ENCODE data around the gene HRAS. TPM values are rescaled to one million over a fixed set of nuclear protein-coding genes. Genes with fewer than 3 reads are reported as not detected.

HRAS gene
- total and polyA plus RNA-seq, 4 donors, result 20.5 to 133 (median 69.7) TPM

- DNase-seq, result no peak
- H3K27ac ChIP-seq (ENCODE audit: low read depth in 1 of 2, low read length in 1 of 2), result peak overlapping the region in 1 of 2 donors; percentile 30
- H3K9me3 ChIP-seq (ENCODE audit: control insufficient read depth in 4 of 4, insufficient read depth in 3 of 4, low read length in 3 of 4), result no peaks in the 10 kb centered on the region
- H3K36me3 ChIP-seq (ENCODE audit: control insufficient read depth in 4 of 4, insufficient read depth in 4 of 4, low read length in 4 of 4), result peaks cover 4 to 53% (median 33%) of the 10 kb centered on the region in 4 donors
- TF ChIP-seq, protein P1, sequence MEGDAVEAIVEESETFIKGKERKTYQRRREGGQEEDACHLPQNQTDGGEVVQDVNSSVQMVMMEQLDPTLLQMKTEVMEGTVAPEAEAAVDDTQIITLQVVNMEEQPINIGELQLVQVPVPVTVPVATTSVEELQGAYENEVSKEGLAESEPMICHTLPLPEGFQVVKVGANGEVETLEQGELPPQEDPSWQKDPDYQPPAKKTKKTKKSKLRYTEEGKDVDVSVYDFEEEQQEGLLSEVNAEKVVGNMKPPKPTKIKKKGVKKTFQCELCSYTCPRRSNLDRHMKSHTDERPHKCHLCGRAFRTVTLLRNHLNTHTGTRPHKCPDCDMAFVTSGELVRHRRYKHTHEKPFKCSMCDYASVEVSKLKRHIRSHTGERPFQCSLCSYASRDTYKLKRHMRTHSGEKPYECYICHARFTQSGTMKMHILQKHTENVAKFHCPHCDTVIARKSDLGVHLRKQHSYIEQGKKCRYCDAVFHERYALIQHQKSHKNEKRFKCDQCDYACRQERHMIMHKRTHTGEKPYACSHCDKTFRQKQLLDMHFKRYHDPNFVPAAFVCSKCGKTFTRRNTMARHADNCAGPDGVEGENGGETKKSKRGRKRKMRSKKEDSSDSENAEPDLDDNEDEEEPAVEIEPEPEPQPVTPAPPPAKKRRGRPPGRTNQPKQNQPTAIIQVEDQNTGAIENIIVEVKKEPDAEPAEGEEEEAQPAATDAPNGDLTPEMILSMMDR (IDR thresholded peaks at IDR 0.05; ENCODE audit: control extremely low read depth, extremely low read depth), result no peak
- peaks cover 0 to 28% (median 5%) of the 10 kb centered on the region in 5 donors for H3K4me1 ChIP-seq (ENCODE audit: control insufficient read depth in 5 of 5, insufficient read depth in 5 of 5, low read length in 5 of 5)
- H3K4me3 ChIP-seq, result no peak overlapping the region
- ATAC-seq (ENCODE audit: insufficient read depth, low FRiP score), result no peak
- H3K27me3 ChIP-seq (ENCODE audit: control insufficient read depth in 3 of 3, insufficient read depth in 3 of 3, low read length in 2 of 3), result no peaks in the 10 kb centered on the region
- no peak overlapping the region for H3K9ac ChIP-seq (ENCODE audit: insufficient read depth in 1 of 2, low read length in 2 of 2)
- 80 to 87% methylated on average over 19 of the region's 19 CpGs for WGBS, 2 donors
Measured at GRCh38 chr11:501683-502287, 33.6 kb downstream of the HRAS start.

DNA sequence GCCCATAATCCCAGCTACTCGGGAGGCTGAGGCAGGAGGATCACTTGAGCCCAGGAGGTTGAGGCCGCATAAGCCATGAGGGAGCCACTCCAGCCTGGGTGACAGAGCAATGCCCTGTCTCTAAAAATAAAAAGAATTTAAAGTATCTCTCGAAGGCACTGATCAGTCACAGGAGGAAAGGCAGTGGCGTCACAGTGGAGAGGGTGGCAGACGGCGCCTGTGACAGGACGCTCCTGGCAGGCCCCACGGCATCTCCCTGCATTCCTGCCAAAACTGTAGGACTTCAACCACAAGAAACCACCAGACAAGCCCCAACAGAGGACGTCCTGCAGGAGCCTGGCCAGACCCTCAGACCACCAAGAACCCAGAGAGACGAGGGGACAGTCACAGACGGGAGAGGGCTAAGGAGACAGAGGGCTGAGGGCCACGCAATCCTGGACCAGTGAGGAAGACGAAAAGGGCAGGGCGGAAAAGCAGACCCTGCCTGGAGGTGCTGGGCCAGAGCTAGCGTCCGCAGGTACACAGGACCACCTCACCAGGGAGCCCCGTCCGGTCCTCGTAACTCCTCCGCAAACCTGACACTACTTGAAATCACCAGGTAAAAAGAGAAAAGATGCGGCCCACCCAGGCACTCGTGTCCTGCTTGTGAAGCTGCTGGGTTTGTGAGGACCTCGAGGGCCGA, 34.2 kb downstream of the HRAS start:
- ATAC-seq (ENCODE audit: insufficient read depth, low FRiP score) (no peak), DNase-seq (no peak)
- Histone ChIP-seq H3K27me3 (ENCODE audit: control insufficient read depth in 3 of 3, insufficient read depth in 3 of 3, low read length in 2 of 3) (no peaks in the 10 kb centered on the region), H3K9me3 (ENCODE audit: control insufficient read depth in 4 of 4, insufficient read depth in 3 of 4, low read length in 3 of 4) (no peaks in the 10 kb centered on the region), H3K4me1 (ENCODE audit: control insufficient read depth in 5 of 5, insufficient read depth in 5 of 5, low read length in 5 of 5) (peaks cover 0 to 26% (median 5%) of the 10 kb centered on the region in 5 donors), H3K4me3 (no peak overlapping the region), H3K27ac (ENCODE audit: low read depth in 1 of 2, low read length in 1 of 2) (peak overlapping the region in 1 of 2 donors; percentile 15), H3K9ac (ENCODE audit: insufficient read depth in 1 of 2, low read length in 2 of 2) (no peak overlapping the region), H3K36me3 (ENCODE audit: control insufficient read depth in 4 of 4, insufficient read depth in 4 of 4, low read length in 4 of 4) (peaks cover 6 to 55% (median 34%) of the 10 kb centered on the region in 4 donors)
- WGBS, 2 donors, result 95% methylated on average over 24 of the region's 24 CpGs
- TF ChIP-seq, protein P1 (IDR thresholded peaks at IDR 0.05; ENCODE audit: control extremely low read depth, extremely low read depth), result no peak

- H3K9ac ChIP-seq (ENCODE audit: insufficient read depth in 1 of 2, low read length in 2 of 2), result no peak overlapping the region
- DNase-seq (no peak), ATAC-seq (ENCODE audit: insufficient read depth, low FRiP score) (no peak)
- no peaks in the 10 kb centered on the region for H3K27me3 ChIP-seq (ENCODE audit: control insufficient read depth in 3 of 3, insufficient read depth in 3 of 3, low read length in 2 of 3)
- WGBS, 2 donors, result 94 to 97% methylated on average over 24 of the region's 24 CpGs
- TF ChIP-seq, protein P1 (IDR thresholded peaks at IDR 0.05; ENCODE audit: control extremely low read depth, extremely low read depth), result no peak
- H3K4me3 ChIP-seq, result no peak overlapping the region
- peaks cover 0 to 11% (median 0%) of the 10 kb centered on the region in 5 donors for H3K4me1 ChIP-seq (ENCODE audit: control insufficient read depth in 5 of 5, insufficient read depth in 5 of 5, low read length in 5 of 5)
- no peak overlapping the region for H3K27ac ChIP-seq (ENCODE audit: low read depth in 1 of 2, low read length in 1 of 2)
- H3K36me3 ChIP-seq (ENCODE audit: control insufficient read depth in 4 of 4, insufficient read depth in 4 of 4, low read length in 4 of 4), result peaks cover 6 to 68% (median 38%) of the 10 kb centered on the region in 4 donors
- H3K9me3 ChIP-seq (ENCODE audit: control insufficient read depth in 4 of 4, insufficient read depth in 3 of 4, low read length in 3 of 4), result no peaks in the 10 kb centered on the region
Measured at GRCh38 chr11:499201-500076, 35.9 kb downstream of the HRAS start.

Data from lung (tissue), 12 donors.